ENCODE measurements around the gene AP2A2.

AP2A2 gene

GRCh38 chr11:898540-899190, 27.0 kb upstream of the AP2A2 start:
- no peak for DNase-seq (ENCODE audit: low read depth)

GRCh38 chr11:899724-900123, 25.9 kb upstream of the AP2A2 start:
- DNase-seq (ENCODE audit: low read depth), result no peak

- no peak for DNase-seq (ENCODE audit: low read depth)
These were observed 25.1 kb upstream of the AP2A2 start for GRCh38 chr11:900545-900944.

- DNase-seq (ENCODE audit: low read depth), result no peak
These were observed 24.1 kb upstream of the AP2A2 start for GRCh38 chr11:901452-902061.

- no peak for DNase-seq (ENCODE audit: low read depth)
These were observed 21.3 kb upstream of the AP2A2 start for GRCh38 chr11:904380-904779.

GRCh38 chr11:905952-906351, 19.7 kb upstream of the AP2A2 start:
- no peak for DNase-seq (ENCODE audit: low read depth)

- no peak for DNase-seq (ENCODE audit: low read depth)
These were observed 18.0 kb upstream of the AP2A2 start for GRCh38 chr11:907668-908067.

- no peak for DNase-seq (ENCODE audit: low read depth)
These were observed 17.4 kb upstream of the AP2A2 start for GRCh38 chr11:908273-908672.

- DNase-seq (ENCODE audit: low read depth), result no peak
These were observed 16.3 kb upstream of the AP2A2 start for GRCh38 chr11:909406-909805.

GRCh38 chr11:910044-910588, 15.6 kb upstream of the AP2A2 start:
- no peak for DNase-seq (ENCODE audit: low read depth)

- peak; percentile 71 for DNase-seq (ENCODE audit: low read depth)
These were observed 15.1 kb upstream of the AP2A2 start, which contains the start of gene CHID1 for GRCh38 chr11:910589-911030. CHID1 (minus strand) TSS chr11:910810; CDS start chr11:904816, 5,994 bp downstream.

GRCh38 chr11:911031-911889, 14.4 kb upstream of the AP2A2 start:
- peak; percentile 43 for DNase-seq (ENCODE audit: low read depth)

- DNase-seq (ENCODE audit: low read depth), result no peak
These were observed 13.8 kb upstream of the AP2A2 start for GRCh38 chr11:911890-912219.

- no peak for DNase-seq (ENCODE audit: low read depth)
These were observed 13.4 kb upstream of the AP2A2 start for GRCh38 chr11:912266-912665.

GRCh38 chr11:913043-913442, 12.6 kb upstream of the AP2A2 start:
- DNase-seq (ENCODE audit: low read depth), result no peak

GRCh38 chr11:914204-914603, 11.5 kb upstream of the AP2A2 start:
- DNase-seq (ENCODE audit: low read depth), result no peak

- DNase-seq (ENCODE audit: low read depth), result no peak
These were observed 10.7 kb upstream of the AP2A2 start for GRCh38 chr11:914747-915501.

- DNase-seq (ENCODE audit: low read depth), result no peak
These were observed 8.2 kb upstream of the AP2A2 start for GRCh38 chr11:917426-917825.

- DNase-seq (ENCODE audit: low read depth), result no peak
These were observed 3.6 kb upstream of the AP2A2 start for GRCh38 chr11:921921-922678.

GRCh38 chr11:923691-924405, 1.8 kb upstream of the AP2A2 start:
- DNase-seq (ENCODE audit: low read depth), result peak; percentile 24
